ENCODE data around the gene STRA8. TPM values are rescaled to one million over a fixed set of nuclear protein-coding genes. Genes with fewer than 3 reads are reported as not detected.

The STRA8 gene
- total RNA-seq, 1 experiment from 2014 or later, result not detected

GRCh38 chr7:135274495-135275268 lies 41.0 kb downstream of the STRA8 start:
- no peaks in the 10 kb centered on the region for H3K4me1 ChIP-seq (replicated peaks; ENCODE audit: insufficient read depth)
- intact Hi-C loops (cut with micrococcal nuclease; ENCODE audit: unreplicated experiment), result loop anchor here (10.0 kb wide), 1 partner anchor 590 kb away; no protein-coding TSS in a partner anchor
- H3K27me3 ChIP-seq (ENCODE audit: insufficient read depth, low read depth), result peaks cover 4% of the 10 kb centered on the region; the same call in 1 of the 2 replicates
- no peaks in the 10 kb centered on the region for H3F3A ChIP-seq (ENCODE audit: insufficient read depth, low read depth)
- H3K4me2 ChIP-seq, result no peak overlapping the region
- no peaks in the 10 kb centered on the region for H4K20me1 ChIP-seq (ENCODE audit: insufficient read depth)
- POLR2A ChIA-PET (ENCODE audit: unreplicated experiment), result interaction anchor here (0.5 to 0.6 kb wide), 3 partner anchors 19 to 516 kb away, joined by 3 to 4 read pairs (median 4); no protein-coding TSS in a partner anchor
- H3K79me2 ChIP-seq (ENCODE audit: low read depth), result no peaks in the 10 kb centered on the region
- H3K36me3 ChIP-seq (ENCODE audit: low read depth), result no peaks in the 10 kb centered on the region
- no peak overlapping the region for H3K27ac ChIP-seq
- H2AFZ ChIP-seq, result no peak overlapping the region
- peak; percentile 96 for TF ChIP-seq CTCF (conservative IDR thresholded peaks at IDR 0.05)
- TF ChIP-seq EZH2 (IDR thresholded peaks at IDR 0.05; ENCODE audit: low read depth), result no peak
- no TSS peak for BruUV-seq (replicated peaks)
- DNase-seq, result peak; percentile 58 to 70
- no peak overlapping the region for H3K4me3 ChIP-seq
- CTCF ChIA-PET, result interaction anchor here (0.5 to 1.5 kb wide), 11 partner anchors 13 to 988 kb away, joined by 3 to 7 read pairs (median 3); no protein-coding TSS in a partner anchor
- no peaks in the 10 kb centered on the region for H3K9me3 ChIP-seq (ENCODE audit: insufficient read depth, low read depth)
- no peaks in the 10 kb centered on the region for H3K9me2 ChIP-seq (ENCODE audit: insufficient read depth)

GRCh38 chr7:135275971-135276580 lies 42.4 kb downstream of the STRA8 start:
- H4K20me1 ChIP-seq (ENCODE audit: insufficient read depth), result no peaks in the 10 kb centered on the region
- no peak for TF ChIP-seq EZH2 (IDR thresholded peaks at IDR 0.05; ENCODE audit: low read depth)
- intact Hi-C loops (cut with micrococcal nuclease; ENCODE audit: unreplicated experiment), result loop anchor here (10.0 kb wide), 1 partner anchor 591 kb away; no protein-coding TSS in a partner anchor
- no peaks in the 10 kb centered on the region for H3F3A ChIP-seq (ENCODE audit: insufficient read depth, low read depth)
- H3K4me2 ChIP-seq, result no peak overlapping the region
- no peaks in the 10 kb centered on the region for H3K79me2 ChIP-seq (ENCODE audit: low read depth)
- no peaks in the 10 kb centered on the region for H3K9me3 ChIP-seq (ENCODE audit: insufficient read depth, low read depth)
- no TSS peak for BruUV-seq (replicated peaks)
- no peak overlapping the region for H3K4me3 ChIP-seq
- no peak for DNase-seq
- H3K27me3 ChIP-seq (ENCODE audit: insufficient read depth, low read depth), result no peaks in the 10 kb centered on the region
- H2AFZ ChIP-seq, result no peak overlapping the region
- H3K36me3 ChIP-seq (ENCODE audit: low read depth), result no peaks in the 10 kb centered on the region
- ChIA-PET POLR2A (ENCODE audit: unreplicated experiment) (no interaction called here), CTCF (no interaction called here)
- H3K9me2 ChIP-seq (ENCODE audit: insufficient read depth), result no peaks in the 10 kb centered on the region
- no peak overlapping the region for H3K27ac ChIP-seq
- no peaks in the 10 kb centered on the region for H3K4me1 ChIP-seq (replicated peaks; ENCODE audit: insufficient read depth)

GRCh38 chr7:135277161-135277560 lies 43.5 kb downstream of the STRA8 start:
- intact Hi-C loops (cut with micrococcal nuclease; ENCODE audit: unreplicated experiment), result loop anchor here (10.0 kb wide), 1 partner anchor 592 kb away; no protein-coding TSS in a partner anchor
- no TSS peak for BruUV-seq (replicated peaks)

More at GRCh38 chr7:135277161-135277560, 43.5 kb downstream of the STRA8 start:
- no peak overlapping the region for H3K4me2 ChIP-seq
- no peaks in the 10 kb centered on the region for H3K9me3 ChIP-seq (ENCODE audit: insufficient read depth, low read depth)
- no peak overlapping the region for H2AFZ ChIP-seq
- no peak for DNase-seq
- H3K27ac ChIP-seq, result no peak overlapping the region
- H3K27me3 ChIP-seq (ENCODE audit: insufficient read depth, low read depth), result no peaks in the 10 kb centered on the region
- H3K9me2 ChIP-seq (ENCODE audit: insufficient read depth), result no peaks in the 10 kb centered on the region
- TF ChIP-seq CTCF (conservative IDR thresholded peaks at IDR 0.05), result no peak
- no peak for TF ChIP-seq EZH2 (IDR thresholded peaks at IDR 0.05; ENCODE audit: low read depth)
- POLR2A ChIA-PET (ENCODE audit: unreplicated experiment), result no interaction called here
- H3K4me1 ChIP-seq (replicated peaks; ENCODE audit: insufficient read depth), result no peaks in the 10 kb centered on the region
- H3K4me3 ChIP-seq, result no peak overlapping the region
- H3K79me2 ChIP-seq (ENCODE audit: low read depth), result no peaks in the 10 kb centered on the region
- no peaks in the 10 kb centered on the region for H3K36me3 ChIP-seq (ENCODE audit: low read depth)
- no peaks in the 10 kb centered on the region for H4K20me1 ChIP-seq (ENCODE audit: insufficient read depth)
- CTCF ChIA-PET, result no interaction called here
- no peaks in the 10 kb centered on the region for H3F3A ChIP-seq (ENCODE audit: insufficient read depth, low read depth)

Data from PC-9 (cell line).